Cerebellar nuclear complex (tissue), 1 donor: ENCODE data around the gene ZBTB49.
A peak's percentile ranks its signal among the peaks of the same experiment; 100 is the strongest.
"Not testable (repeated sequence)": the region's sequence is repeated elsewhere in the genome, so short reads cannot be mapped to it uniquely, and the experiment has no call there.

Experiments
- DNase-seq, 2 experiments: peaks; one replicate each; lab custom pipeline; 2025; lab: John Stamatoyannopoulos, UW

ZBTB49 gene, protein sequence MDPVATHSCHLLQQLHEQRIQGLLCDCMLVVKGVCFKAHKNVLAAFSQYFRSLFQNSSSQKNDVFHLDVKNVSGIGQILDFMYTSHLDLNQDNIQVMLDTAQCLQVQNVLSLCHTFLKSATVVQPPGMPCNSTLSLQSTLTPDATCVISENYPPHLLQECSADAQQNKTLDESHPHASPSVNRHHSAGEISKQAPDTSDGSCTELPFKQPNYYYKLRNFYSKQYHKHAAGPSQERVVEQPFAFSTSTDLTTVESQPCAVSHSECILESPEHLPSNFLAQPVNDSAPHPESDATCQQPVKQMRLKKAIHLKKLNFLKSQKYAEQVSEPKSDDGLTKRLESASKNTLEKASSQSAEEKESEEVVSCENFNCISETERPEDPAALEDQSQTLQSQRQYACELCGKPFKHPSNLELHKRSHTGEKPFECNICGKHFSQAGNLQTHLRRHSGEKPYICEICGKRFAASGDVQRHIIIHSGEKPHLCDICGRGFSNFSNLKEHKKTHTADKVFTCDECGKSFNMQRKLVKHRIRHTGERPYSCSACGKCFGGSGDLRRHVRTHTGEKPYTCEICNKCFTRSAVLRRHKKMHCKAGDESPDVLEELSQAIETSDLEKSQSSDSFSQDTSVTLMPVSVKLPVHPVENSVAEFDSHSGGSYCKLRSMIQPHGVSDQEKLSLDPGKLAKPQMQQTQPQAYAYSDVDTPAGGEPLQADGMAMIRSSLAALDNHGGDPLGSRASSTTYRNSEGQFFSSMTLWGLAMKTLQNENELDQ

DNA sequence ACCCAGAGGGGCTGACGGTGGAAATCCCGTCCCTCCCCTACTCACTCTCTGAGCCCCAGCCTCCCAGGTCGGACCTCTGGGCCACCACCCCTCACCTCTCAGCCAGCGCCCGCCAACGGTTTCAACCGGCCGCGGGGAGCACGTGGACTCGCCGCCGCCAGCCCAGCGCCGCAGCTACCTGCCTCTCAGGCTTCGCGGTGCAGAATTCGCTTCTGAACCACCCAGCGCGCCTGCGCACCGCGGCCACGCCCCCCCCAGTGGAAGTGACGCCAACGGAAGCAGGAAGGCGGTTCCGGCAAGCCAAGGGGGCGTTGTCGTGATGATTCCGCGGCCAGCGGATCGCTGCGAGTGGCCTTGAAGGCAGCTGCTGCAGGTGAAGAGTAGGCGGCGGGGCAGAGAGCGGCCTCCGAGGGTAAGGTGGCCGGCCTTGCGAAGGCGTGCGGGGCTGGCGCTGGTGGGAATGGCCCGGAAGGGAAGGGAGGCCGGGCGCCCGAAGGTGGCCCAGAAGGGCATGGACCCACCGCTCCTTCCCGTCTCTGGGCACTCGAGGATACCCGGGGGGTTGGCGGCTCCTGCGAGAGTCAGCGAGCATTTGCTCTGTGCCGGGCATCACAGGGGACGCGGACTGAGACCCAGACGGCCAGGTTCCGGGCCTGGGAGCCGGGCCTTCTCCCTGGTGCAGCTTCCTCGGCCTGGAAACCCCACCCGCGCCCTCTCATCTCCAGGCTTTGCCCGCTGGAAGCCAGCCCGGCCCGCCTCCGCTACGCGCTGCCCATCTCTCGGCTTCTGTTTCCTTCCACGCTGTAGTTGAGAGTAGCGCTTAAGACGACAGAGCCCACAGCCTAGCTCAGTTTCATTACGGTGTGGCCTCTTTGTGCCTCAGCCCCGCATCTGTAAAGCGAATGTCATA, at the start of gene ZBTB49, which contains the start of gene LYAR:
TSS of gene ZBTB49 (plus strand) at position 311 of the 910 bp plus-strand sequence. CDS start 9,695 bp downstream, outside the sequence.
TSS of gene LYAR (minus strand) at position 214 of the 910 bp plus-strand sequence. CDS start 6,412 bp downstream, outside the sequence.
- DNase-seq: peak; percentile 35 to 76

DNA sequence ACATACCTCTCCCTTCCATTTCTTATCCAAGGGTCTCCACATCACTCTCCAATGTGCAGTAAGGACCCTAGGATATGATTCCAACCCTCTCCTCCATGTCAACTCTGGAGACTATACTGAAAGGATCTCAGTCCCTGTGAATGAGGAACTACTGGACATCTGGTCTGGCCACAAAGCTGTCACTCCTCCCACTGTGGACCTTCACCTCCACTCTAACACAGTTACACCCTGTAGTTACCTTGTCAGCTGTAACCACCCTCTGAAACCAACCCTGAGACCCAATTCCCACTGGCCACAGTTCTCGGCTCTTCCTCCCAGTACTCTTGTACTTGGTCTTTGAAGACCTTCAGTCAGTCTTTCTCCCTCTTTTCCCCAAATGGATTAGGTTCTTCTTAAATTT, 44.9 kb upstream of the ZBTB49 start:
- DNase-seq: no peak

DNA sequence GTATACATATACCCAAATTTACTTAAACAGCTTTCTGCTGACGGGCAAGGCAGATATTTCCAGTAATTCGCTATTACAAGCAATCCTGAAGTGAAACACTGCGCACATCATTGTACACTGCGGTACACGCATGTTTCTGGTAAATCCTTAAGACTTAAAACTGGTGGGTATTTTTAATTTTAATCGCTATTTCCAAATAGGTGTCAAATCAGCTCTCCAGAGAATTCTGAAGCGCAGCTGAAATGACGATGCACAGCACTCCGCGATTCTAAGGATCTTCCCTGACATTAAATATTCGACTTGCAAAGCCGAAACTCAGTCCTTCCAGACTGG, 42.4 kb upstream of the ZBTB49 start:
- DNase-seq: no peak

DNA sequence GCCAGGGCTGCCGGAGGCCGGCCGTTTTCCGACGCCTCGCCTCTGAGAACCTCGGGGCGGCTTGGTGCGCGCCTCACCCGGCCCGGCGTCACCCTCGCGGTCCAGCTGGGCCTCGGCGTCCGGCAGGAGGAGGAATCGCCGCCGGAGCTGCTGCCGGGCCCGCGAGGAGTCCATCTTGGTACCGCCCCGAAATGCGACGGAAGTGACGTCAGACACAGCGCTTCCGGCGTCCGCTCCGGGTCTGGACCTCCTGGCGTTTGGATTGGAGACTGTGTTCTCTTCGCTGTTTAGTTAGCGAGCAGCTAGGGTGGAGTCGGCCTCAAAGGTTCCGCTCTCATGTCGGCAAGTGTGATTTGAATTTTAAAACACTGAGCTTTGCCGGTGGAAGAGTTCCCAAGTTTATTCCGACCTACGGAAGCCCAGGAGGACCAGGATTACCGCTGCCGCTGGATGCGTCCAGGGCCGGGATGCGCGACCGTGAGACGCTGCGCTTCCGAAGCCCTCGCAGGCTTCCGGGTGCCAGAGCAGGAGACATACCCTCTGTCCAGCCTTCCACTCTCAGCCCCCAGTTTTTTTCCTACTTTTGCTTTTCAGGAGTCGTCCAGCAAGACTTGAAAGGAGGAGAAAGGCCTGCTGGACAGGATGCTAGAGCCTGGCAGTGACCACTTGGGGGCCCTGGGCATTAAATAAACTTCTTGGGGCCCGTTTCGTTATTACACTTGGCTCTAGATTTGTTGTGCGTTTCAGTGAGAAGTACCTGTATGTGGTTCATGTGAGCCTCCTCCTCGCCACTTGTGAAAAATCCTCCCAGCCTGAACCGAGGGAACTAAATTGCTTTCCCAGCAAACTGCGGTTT, 41.8 kb upstream of the ZBTB49 start, which contains the start of gene TMEM128:
TSS of gene TMEM128 (minus strand) at position 195 of the 856 bp plus-strand sequence. CDS start at position 174, 21 bp downstream.
- peak; percentile 20 to 30 for DNase-seq

DNA sequence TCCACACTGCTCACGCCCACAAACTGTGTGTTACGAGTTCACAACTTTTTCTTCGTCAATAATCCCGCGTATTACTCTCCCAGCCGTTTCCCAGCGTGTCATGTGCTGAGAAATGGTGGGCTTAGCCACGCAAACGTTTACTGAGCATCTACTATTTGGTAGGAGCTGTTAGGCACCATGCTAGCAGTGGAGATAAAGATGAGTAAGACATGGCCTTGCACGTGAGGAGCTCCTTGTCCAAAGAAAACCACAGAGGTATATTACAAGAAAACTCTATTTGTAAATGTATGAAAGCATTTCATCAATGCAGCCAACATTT, 41.2 kb upstream of the ZBTB49 start:
- DNase-seq: no peak

GRCh38 chr4:4249342-4249741, 40.7 kb upstream of the ZBTB49 start:
- not testable (repeated sequence) for DNase-seq

- DNase-seq: no peak
Measured at GRCh38 chr4:4249866-4250265, 40.2 kb upstream of the ZBTB49 start.

DNA sequence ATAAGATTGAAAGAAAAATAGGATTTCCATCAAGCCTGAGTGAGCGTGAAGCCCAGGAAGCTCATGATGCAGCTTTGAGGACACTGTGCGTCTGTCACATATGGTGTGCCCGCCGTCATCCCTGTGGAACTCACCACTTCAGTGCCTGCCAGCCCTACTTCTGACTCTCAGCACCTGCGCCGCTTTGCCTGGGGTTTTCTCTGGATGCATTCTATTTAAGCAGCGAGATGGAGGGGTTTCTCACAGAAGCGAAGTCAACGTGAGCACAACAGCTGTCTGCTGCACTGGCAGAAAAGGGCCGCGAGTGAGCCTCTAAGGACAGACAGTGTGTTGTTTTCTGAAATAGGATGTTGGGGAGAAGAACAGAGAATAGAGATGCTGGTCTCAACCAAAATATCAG, 35.9 kb upstream of the ZBTB49 start:
- no peak for DNase-seq

DNA sequence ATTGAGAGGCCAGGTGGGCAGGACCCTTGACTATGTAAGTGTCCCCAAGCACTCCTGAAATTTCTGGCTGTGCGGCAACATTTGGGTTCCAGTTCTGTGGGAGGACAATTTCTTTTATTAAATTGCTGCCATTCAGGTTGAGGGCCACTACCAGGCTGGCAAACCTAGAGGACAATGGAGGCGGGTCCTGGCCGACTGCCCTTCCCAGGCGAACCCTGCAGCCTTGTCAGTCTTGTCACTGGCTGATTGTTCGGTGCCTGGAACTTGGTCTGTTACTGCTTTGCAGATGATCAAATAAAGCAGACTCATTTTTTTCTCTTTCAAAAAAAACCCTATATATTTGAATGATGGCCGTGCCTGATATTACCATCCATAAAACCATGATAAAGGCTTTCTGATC, 35.4 kb upstream of the ZBTB49 start:
- DNase-seq: no peak

- no peak for DNase-seq
Measured at GRCh38 chr4:4256799-4257198, 33.3 kb upstream of the ZBTB49 start.

GRCh38 chr4:4257705-4258104, 32.3 kb upstream of the ZBTB49 start:
- DNase-seq: not testable (repeated sequence)

DNA sequence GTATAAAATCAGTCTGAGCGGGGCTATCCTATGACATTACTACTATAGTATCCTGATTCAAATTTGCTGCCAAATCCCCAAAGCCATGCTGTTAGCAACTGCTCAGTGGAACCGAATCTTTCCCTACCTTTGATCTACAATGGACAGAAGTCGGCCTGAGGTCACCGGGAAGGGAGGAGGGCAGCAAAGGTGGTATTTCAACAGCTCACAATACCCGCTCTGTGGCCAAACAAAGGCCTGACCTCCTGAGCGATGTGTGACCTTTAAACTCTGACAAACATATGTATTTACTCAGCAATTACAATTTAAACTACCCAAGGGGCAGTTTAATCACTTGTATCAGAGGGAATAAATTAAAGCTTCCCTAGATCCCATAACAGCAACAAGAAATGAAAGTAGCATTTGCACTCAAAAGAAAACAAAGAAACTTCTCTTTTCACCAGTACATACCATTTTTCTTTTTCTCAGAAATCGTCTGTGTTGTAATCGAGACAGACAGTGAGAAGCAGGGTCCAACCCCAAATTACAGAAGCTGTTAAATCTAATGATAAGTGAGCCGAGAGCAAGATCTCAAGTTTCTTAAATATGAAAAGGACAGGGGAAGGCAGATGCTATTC, 30.5 kb upstream of the ZBTB49 start:
- no peak for DNase-seq

DNA sequence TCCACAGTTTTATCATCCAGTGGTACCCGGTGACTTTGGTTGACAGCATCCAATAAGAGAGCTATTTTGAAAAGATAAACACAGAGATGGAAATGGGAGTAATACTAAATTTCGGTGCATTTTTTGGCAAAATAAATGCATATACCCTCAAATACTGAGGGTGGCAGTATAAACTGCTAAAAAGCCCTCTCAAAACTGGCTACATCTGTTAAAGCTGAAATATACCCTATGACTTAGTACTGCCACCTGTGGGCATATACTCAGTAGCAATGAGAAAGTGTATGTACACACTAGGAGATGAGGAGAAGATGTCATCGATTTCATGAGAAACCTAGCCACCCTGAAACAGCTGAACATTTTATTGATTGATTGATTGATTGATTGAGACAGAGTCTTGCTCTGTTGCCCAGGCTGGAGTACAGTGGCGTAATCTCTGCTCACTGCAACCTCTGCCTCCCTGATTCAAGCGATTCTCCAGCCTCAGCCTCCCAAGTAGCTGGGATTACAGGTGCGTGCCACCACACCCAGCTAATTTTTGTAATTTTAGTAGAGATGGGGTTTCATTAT, 29.8 kb upstream of the ZBTB49 start:
- DNase-seq: no peak

DNA sequence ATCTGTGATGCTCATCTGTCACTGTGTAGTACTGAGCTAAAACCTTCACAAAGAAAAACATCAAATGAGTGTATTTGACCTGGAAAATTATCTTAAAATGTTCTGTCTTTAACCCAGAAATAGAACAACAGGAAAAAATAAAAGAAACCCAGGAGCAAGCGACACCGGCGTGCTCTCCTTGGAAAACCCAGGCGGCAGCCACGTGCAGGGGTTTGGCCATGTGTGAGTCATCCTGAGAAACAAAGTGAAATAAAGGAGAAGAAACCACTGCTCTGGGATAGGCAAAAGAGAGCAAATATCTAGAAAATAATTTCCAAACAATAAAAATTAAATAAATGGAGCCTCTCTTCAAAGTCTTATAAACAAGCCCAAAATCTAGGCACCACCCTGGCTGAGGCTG, 22.1 kb upstream of the ZBTB49 start:
- DNase-seq: no peak

DNA sequence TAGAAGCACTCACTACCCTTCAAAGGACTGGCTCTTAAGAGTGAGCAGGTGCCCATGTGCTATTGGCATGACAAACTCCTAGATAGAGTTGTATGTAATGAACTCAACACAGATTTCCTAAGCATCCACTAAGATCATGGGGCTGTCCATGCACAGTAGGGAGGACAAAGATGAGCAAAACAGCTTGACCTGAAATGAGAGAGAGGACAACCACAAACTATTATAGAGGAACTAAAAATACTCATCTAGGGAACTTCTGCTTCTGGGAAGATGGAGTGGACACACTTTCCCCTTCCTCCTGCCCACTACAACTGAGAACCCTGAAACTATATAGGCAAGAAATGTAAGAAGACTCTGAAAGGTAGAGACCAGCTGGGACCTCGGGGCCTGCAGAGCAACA, 21.3 kb upstream of the ZBTB49 start:
- no peak for DNase-seq

DNA sequence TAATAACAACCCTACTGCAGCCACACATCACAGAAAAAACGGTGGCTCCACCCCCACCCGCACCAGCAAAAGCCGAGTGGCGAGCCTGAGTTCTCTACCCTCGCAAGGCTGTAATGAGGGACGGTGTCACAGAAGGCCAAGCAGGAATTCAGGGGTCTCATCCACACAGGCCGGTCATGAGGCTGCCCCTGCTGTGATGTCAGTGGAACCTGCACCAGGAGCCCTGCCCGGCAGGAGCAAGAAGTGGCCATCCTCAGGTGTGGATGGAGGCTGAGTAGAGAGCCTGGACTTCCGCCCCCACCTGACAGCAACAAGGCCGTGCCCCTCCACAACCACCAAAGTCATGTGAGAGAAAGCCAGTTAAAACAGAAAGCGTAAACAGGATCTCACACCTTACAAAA, 20.7 kb upstream of the ZBTB49 start:
- no peak for DNase-seq

DNA sequence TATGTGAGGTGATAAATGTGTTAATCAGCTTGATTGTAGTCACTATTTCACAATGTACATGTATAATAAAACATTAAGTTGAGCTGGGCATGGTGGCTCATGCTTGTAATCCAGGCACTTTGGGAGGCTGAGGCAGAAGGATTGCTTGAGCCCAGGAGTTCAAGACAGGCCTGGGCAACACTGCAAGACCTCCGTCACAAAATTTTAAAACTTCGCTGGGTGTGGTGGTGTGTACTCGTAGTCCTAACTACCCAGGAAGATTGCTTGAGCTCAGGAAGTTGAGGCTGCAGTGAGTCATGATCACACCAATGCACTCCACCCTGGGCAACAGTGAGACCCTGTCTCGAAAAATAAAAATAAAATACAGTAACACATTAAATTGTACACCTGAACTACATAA, 20.2 kb upstream of the ZBTB49 start:
- DNase-seq: no peak

- no peak for DNase-seq
Measured at GRCh38 chr4:4270529-4270928, 19.5 kb upstream of the ZBTB49 start.

- no peak for DNase-seq
Measured at GRCh38 chr4:4271912-4272311, 18.1 kb upstream of the ZBTB49 start.

DNA sequence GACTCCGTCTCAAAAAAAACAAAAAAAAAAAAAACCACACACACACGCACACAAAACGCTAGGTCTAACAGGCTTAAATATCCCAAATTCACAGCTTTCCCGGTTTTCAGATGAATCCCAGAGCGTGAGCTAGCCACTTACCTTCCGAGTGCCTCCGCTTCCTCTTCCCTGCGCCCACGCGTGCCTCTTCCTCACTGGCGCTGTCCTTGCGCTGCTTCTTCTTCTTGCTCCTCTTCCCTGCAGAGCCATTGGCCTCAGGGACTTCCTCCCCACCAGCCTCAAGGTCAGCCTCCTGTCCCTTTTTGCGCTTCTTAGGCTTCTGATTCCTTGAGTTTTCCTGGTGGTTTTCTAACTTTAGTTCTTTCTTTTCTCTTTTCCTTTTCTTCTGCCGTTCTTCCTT, 15.8 kb upstream of the ZBTB49 start:
- no peak for DNase-seq
